Pancreas (tissue), 10 donors: ENCODE measurements around the gene RGS5. TPM values are rescaled to one million over a fixed set of nuclear protein-coding genes. Genes with fewer than 3 reads are reported as not detected.
A peak's percentile ranks its signal among the peaks of the same experiment; 100 is the strongest.

Experiments used
- ATAC-seq, 4 donors: fragments of 200-7000 bp; cut with Tn5 transposase; one replicate each; pipeline versions ENCODE4 v1.8.0 to v1.9.1; 2020; ENCODE audit warnings: mild to moderate bottlenecking in 4 of 4, moderate library complexity in 4 of 4
- DNase-seq, 6 donors: peaks; one replicate each; pipeline ENCODE4 v3.0.0-alpha.2; 2020
- FAIRE-seq: peaks from 2 replicates; lab custom pipeline; 2012; peaks lifted over from hg19 to GRCh38; lab: Jason Lieb, UNC
- H3K27ac ChIP-seq, 4 donors: fragments of 200-600 bp; sonication (generic); 1 replicate in 3 of 4; 2 replicates in 1 of 4; pipeline versions ENCODE4 v1.5.0 to v1.8.0; 2020
- H3K27me3 ChIP-seq, 4 donors: fragments of 200-600 bp; one replicate each; pipeline ENCODE4 v1.8.0; 2021
- H3K36me3 ChIP-seq, 3 donors: fragments of 200-600 bp; sonication (generic) in 1 of 3; one replicate each; pipeline versions ENCODE4 v1.5.0 to v1.8.0; 2020 to 2021
- H3K4me1 ChIP-seq, 3 donors: fragments of 200-600 bp; one replicate each; pipeline ENCODE4 v1.8.0; 2021
- H3K4me3 ChIP-seq, 4 donors: fragments of 200-600 bp; sonication (generic) in 2 of 4; one replicate each; pipeline versions ENCODE4 v1.5.0 to v1.8.0; 2020 to 2021
- H3K9me3 ChIP-seq, 4 donors: fragments of 200-600 bp; one replicate each; pipeline ENCODE4 v1.8.0; 2021
- WGBS, 2 donors: extraction: QIAGEN DNeasy Blood & Tissue Kit; methylation state at CpG; one replicate each; pipeline ENCODE4 v1.1.7; 2013; 5-methylcytosine and 5-hydroxymethylcytosine counted together
- intact Hi-C, 3 donors: fragments of 100-400 bp; cut with DNase I; formaldehyde crosslinking; loops; one replicate each; pipeline versions ENCODE4 v1.11.1 to v1.14.2; 2022
- polyA plus RNA-seq, 2 donors: library from polyadenylated mRNA; stranded (reverse); fragments of 200-250 nt; gene quantifications; one replicate each; pipeline ENCODE4 v1.2.3, GENCODE V29; 2013
- total RNA-seq, 6 donors: library from RNA; stranded (reverse); fragmentation: NEBNext Ultra II Directional in 4 of 6; extraction: Animal tissue kit (Norgen Biotek cat#: 25700) in 4 of 6; gene quantifications; one replicate each; pipeline versions ENCODE4 v1.2.1 to v1.2.4, GENCODE V29; 2021 to 2023
- TF ChIP-seq, protein P1 (sequence below), 4 donors: fragments of 200-600 bp; sonication (generic) in 3 of 4; IDR thresholded peaks; one replicate each; pipeline versions ENCODE4 v1.5.0 to v1.8.0; 2021; ENCODE audit warnings: antibody characterized with exemption in 4 of 4
- donor health status: healthy with polysubstance abuse.
- donor health status: DM: no; HTN: no; CAD: no; lungs with moderate emphysema.
- donor health status: DM: no; HTN: no; CAD: no.
- donor health status: control.
- donor health status: control.
- donor health status: Bipolar disorder and iron deficiency.
- donor health status: DM: yes; HTN: yes; CAD: no.
- donor health status: DM: no; HTN: no; CAD: no.
- donor health status: DM: no; HTN: no; CAD: no.
- donor health status: DM: yes; HTN: yes; CAD: no.

Gene RGS5
- total and polyA plus RNA-seq, 8 donors: 3.4 to 32.4 (median 16.5) TPM

GRCh38 chr1:163171826-163172225 lies 30.9 kb downstream of the RGS5 start:
- H3K4me3 ChIP-seq: no peak overlapping the region
- H3K27ac ChIP-seq: no peak overlapping the region
- ATAC-seq: peak in 1 of 4 donors; percentile 11
- TF ChIP-seq, protein P1, sequence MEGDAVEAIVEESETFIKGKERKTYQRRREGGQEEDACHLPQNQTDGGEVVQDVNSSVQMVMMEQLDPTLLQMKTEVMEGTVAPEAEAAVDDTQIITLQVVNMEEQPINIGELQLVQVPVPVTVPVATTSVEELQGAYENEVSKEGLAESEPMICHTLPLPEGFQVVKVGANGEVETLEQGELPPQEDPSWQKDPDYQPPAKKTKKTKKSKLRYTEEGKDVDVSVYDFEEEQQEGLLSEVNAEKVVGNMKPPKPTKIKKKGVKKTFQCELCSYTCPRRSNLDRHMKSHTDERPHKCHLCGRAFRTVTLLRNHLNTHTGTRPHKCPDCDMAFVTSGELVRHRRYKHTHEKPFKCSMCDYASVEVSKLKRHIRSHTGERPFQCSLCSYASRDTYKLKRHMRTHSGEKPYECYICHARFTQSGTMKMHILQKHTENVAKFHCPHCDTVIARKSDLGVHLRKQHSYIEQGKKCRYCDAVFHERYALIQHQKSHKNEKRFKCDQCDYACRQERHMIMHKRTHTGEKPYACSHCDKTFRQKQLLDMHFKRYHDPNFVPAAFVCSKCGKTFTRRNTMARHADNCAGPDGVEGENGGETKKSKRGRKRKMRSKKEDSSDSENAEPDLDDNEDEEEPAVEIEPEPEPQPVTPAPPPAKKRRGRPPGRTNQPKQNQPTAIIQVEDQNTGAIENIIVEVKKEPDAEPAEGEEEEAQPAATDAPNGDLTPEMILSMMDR (IDR thresholded peaks at IDR 0.05): no peak
- intact Hi-C loops: loop anchor here in 1 of 3 donors (10.0 kb wide), 1 partner anchor 317 kb away; no protein-coding TSS in a partner anchor
- H3K27me3 ChIP-seq: no peaks in the 10 kb centered on the region
- H3K9me3 ChIP-seq: no peaks in the 10 kb centered on the region
- whole genome bisulfite sequencing, 2 donors: 57 to 70% methylated on average over 5 of the region's 5 CpGs
- H3K4me1 ChIP-seq: no peaks in the 10 kb centered on the region
- H3K36me3 ChIP-seq: no peaks in the 10 kb centered on the region
- DNase-seq: no peak
- no peak for FAIRE-seq

DNA sequence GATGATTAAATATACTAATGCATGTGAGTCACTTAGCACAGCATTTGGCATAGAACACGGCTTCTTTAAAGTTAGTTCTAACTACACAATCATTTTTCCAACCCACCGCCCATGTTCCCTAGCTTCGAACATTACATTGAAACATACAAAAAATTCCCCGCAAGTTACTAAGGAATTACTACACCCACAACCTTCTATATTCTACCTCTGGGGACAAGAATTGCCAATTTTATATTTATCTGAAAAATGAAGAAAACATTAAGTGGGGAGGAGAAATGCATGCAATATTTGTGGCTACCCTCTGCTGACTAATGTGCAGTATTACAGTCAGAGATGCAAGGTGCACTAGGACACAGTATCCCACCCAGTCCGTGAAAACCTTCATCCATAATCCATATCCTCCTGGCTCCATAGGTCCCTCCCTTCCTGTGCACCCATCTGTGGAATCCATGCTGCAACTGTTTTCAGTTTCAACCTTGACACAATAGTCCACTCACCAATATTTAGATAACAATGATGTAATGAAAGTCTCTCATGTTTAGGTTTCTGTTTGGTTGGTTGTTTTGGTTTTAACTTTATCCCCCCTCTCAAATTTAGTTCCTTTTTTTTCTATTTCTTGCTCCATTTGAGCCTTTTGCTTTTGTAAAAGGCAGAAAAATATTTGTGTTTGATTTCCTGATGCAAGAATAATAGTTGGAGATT lies 31.6 kb downstream of the RGS5 start:
- intact Hi-C loops: loop anchor here in 1 of 3 donors (10.0 kb wide), 1 partner anchor 316 kb away; no protein-coding TSS in a partner anchor
- Histone ChIP-seq H3K36me3 (no peaks in the 10 kb centered on the region), H3K4me1 (no peaks in the 10 kb centered on the region), H3K9me3 (no peaks in the 10 kb centered on the region), H3K27ac (no peak overlapping the region), H3K4me3 (no peak overlapping the region), H3K27me3 (no peaks in the 10 kb centered on the region)
- 62 to 74% methylated on average over 5 of the region's 5 CpGs for WGBS, 2 donors
- TF ChIP-seq, protein P1 (IDR thresholded peaks at IDR 0.05): no peak
- FAIRE-seq: no peak
- peak in 3 of 4 donors; percentile 26 to 60 (median 42) for ATAC-seq
- no peak for DNase-seq

GRCh38 chr1:163170331-163170730 lies 32.4 kb downstream of the RGS5 start:
- intact Hi-C loops: loop anchor here in 1 of 3 donors (10.0 kb wide), 1 partner anchor 316 kb away; no protein-coding TSS in a partner anchor
- no peaks in the 10 kb centered on the region for H3K27me3 ChIP-seq
- H3K9me3 ChIP-seq: no peaks in the 10 kb centered on the region
- DNase-seq: no peak
- H3K36me3 ChIP-seq: no peaks in the 10 kb centered on the region
- ATAC-seq: no peak
- no peaks in the 10 kb centered on the region for H3K4me1 ChIP-seq
- H3K4me3 ChIP-seq: no peak overlapping the region
- 66 to 92% methylated on average over 1 of the region's 1 CpG for WGBS, 2 donors
- FAIRE-seq: no peak
- TF ChIP-seq, protein P1 (IDR thresholded peaks at IDR 0.05): no peak
- no peak overlapping the region for H3K27ac ChIP-seq

GRCh38 chr1:163169553-163169952 lies 33.2 kb downstream of the RGS5 start:
- no peaks in the 10 kb centered on the region for H3K36me3 ChIP-seq
- FAIRE-seq (no peak), ATAC-seq (no peak), DNase-seq (no peak)
- no peaks in the 10 kb centered on the region for H3K27me3 ChIP-seq
- 79 to 94% methylated on average over 1 of the region's 1 CpG for whole genome bisulfite sequencing, 2 donors
- no peak overlapping the region for H3K27ac ChIP-seq
- TF ChIP-seq, protein P1 (IDR thresholded peaks at IDR 0.05): no peak
- intact Hi-C loops: no loop called here
- H3K4me1 ChIP-seq: no peaks in the 10 kb centered on the region
- no peaks in the 10 kb centered on the region for H3K9me3 ChIP-seq
- no peak overlapping the region for H3K4me3 ChIP-seq

- DNase-seq (no peak), ATAC-seq (peak; percentile 14 to 72 (median 48)), FAIRE-seq (no peak)
- TF ChIP-seq, protein P1 (IDR thresholded peaks at IDR 0.05): no peak
- no peaks in the 10 kb centered on the region for H3K9me3 ChIP-seq
- H3K4me3 ChIP-seq: no peak overlapping the region
- intact Hi-C loops: no loop called here
- H3K36me3 ChIP-seq: no peaks in the 10 kb centered on the region
- H3K27ac ChIP-seq: peak overlapping the region in 1 of 4 donors; percentile 9
- WGBS, 2 donors: 26 to 35% methylated on average over 1 of the region's 1 CpG
- no peaks in the 10 kb centered on the region for H3K4me1 ChIP-seq
- no peaks in the 10 kb centered on the region for H3K27me3 ChIP-seq
Observed at GRCh38 chr1:163168053-163168452, 34.7 kb downstream of the RGS5 start.
